PC-9 (cell line): ENCODE results near the gene PMM2.

Experiments
- EZH2 ChIP-seq: fragments of 200-600 bp; sonication (generic); IDR thresholded peaks from 2 replicates; pipeline ENCODE4 v1.8.0; 2017; ENCODE audit warnings: antibody characterized with exemption, low read depth
- TF ChIP-seq, protein P1 (sequence below): fragments of 200-600 bp; sonication (generic); conservative IDR thresholded peaks from 2 replicates; pipeline ENCODE4 v1.6.1; 2017; ENCODE audit warnings: mixed run types, antibody characterized with exemption, mild to moderate bottlenecking, moderate library complexity

DNA sequence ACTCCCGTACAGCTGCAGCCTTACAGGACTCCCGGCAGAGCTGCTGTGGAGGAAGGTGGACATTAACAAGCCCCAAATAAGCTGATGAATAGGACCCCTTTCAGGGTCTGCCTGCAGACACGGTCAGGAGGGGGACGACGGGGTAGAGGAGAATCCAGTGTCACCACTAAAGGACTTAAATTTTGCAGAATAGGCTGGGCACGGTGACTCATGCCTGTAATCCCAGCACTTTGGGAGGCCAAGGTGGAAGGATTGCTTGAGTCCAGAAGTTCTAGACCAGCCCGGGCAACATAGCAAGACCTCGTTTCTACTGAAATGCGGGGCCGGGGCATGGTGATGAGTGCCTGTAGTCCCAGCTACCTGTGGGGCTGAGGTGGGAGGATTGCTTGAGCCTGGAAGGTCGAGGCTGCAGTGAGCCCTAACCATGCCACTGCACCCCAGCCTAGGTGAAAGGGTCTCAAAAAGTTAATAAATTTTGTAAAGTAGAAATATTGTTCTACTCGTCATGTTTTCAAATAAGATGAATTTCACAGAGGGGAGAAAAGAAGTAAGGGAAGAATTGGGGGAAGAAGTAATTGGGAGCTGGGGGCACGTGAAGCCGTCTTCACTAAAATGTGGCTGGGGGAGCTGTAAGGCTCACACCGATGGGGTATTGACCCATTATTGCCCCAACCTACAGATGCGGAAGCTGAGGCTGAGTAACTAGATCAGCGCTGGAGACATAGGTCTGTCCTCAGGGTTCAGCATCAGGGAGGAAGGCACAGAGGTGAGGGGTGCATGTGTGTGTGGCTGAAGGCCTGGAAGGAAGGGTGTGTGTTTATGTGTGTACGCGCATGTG lies 89.2 kb downstream of the PMM2 start:
- TF ChIP-seq, protein P1, sequence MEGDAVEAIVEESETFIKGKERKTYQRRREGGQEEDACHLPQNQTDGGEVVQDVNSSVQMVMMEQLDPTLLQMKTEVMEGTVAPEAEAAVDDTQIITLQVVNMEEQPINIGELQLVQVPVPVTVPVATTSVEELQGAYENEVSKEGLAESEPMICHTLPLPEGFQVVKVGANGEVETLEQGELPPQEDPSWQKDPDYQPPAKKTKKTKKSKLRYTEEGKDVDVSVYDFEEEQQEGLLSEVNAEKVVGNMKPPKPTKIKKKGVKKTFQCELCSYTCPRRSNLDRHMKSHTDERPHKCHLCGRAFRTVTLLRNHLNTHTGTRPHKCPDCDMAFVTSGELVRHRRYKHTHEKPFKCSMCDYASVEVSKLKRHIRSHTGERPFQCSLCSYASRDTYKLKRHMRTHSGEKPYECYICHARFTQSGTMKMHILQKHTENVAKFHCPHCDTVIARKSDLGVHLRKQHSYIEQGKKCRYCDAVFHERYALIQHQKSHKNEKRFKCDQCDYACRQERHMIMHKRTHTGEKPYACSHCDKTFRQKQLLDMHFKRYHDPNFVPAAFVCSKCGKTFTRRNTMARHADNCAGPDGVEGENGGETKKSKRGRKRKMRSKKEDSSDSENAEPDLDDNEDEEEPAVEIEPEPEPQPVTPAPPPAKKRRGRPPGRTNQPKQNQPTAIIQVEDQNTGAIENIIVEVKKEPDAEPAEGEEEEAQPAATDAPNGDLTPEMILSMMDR = no peak
- no peak for TF ChIP-seq EZH2
